IMR-90 (cell line): ENCODE data around the gene RCE1. TPM values are rescaled to one million over a fixed set of nuclear protein-coding genes. Genes with fewer than 3 reads are reported as not detected.

Experiments
- ATAC-seq: fragments of 200-7000 bp; cut with Tn5 transposase; 2 replicates; pipeline ENCODE4 v1.9.1; 2020; ENCODE audit warnings: low read depth, mild to moderate bottlenecking, moderate library complexity
- BruUV-seq: library from RNA; stranded (reverse); fragments of 400-500 nt; replicated peaks from 2 replicates; lab custom pipeline; 2021; lab: Mats Ljungman, UMichigan
- CTCF ChIA-PET: fragments of 300-600 bp; formaldehyde crosslinking; extraction: SDS; loops from one replicate; lab custom pipeline; 2021; ENCODE audit warnings: antibody characterized with exemption; lab: Yijun Ruan, JAX
- POLR2A ChIA-PET: fragments of 300-600 bp; sonication (Branson Sonifier 250); formaldehyde crosslinking; loops from one replicate; lab custom pipeline; 2022; ENCODE audit warnings: antibody characterized with exemption; ENCODE audit not compliant: unreplicated experiment; lab: Charles Lee
- DNase-seq: peaks from one replicate; pipeline ENCODE4 v3.0.0; 2013
- H2AFZ ChIP-seq: replicated peaks from 2 replicates; pipeline ENCODE3; 2013; ENCODE audit warnings: low read length, mild to moderate bottlenecking; ENCODE audit not compliant: poor library complexity
- H2AK5ac ChIP-seq: 2 replicates; pipeline ENCODE4 v1.6.1; 2013; ENCODE audit warnings: low read depth, low read length, inconsistent platforms
- H2AK9ac ChIP-seq: replicated peaks from 2 replicates; pipeline ENCODE3; 2013; ENCODE audit warnings: mild to moderate bottlenecking, low read depth, low read length, moderate library complexity; ENCODE audit not compliant: poor library complexity
- H2BK120ac ChIP-seq: 2 replicates; pipeline ENCODE4 v1.6.1; 2013; ENCODE audit warnings: low read depth, low read length, inconsistent platforms
- H2BK15ac ChIP-seq: 3 replicates; pipeline ENCODE4 v1.6.1; 2013; ENCODE audit warnings: low read depth, low read length, inconsistent platforms
- H2BK20ac ChIP-seq: 2 replicates; pipeline ENCODE4 v1.6.1; 2013; ENCODE audit warnings: low read depth, mild to moderate bottlenecking, inconsistent platforms, low read length, moderate library complexity
- H2BK5ac ChIP-seq: 2 replicates; pipeline ENCODE4 v1.6.1; 2013; ENCODE audit warnings: mild to moderate bottlenecking, low read depth, low read length, inconsistent platforms; ENCODE audit not compliant: poor library complexity, severe bottlenecking
- H3K14ac ChIP-seq: replicated peaks from 2 replicates; pipeline ENCODE4 v1.6.1; 2013; ENCODE audit warnings: low read depth, low read length, inconsistent platforms
- H3K18ac ChIP-seq: 2 replicates; pipeline ENCODE4 v1.6.1; 2013; ENCODE audit warnings: low read depth, low read length, control low read depth
- H3K23ac ChIP-seq: 2 replicates; pipeline ENCODE4 v1.6.1; 2013; ENCODE audit warnings: low read depth, low read length, inconsistent platforms
- H3K27ac ChIP-seq: 2 replicates; pipeline ENCODE4 v1.5.1; 2013; ENCODE audit warnings: mild to moderate bottlenecking, control low read depth, low read length; ENCODE audit not compliant: insufficient read depth
- H3K27me3 ChIP-seq: 2 replicates; pipeline ENCODE4 v1.6.1; 2013; ENCODE audit warnings: low read length; ENCODE audit not compliant: control insufficient read depth, insufficient read depth
- H3K36me3 ChIP-seq: 2 replicates; pipeline ENCODE4 v1.6.1; 2013; ENCODE audit warnings: low read length, mixed read lengths; ENCODE audit not compliant: control insufficient read depth, insufficient read depth
- H3K4ac ChIP-seq: 2 replicates; pipeline ENCODE4 v1.6.1; 2013; ENCODE audit warnings: low read depth, low read length, inconsistent platforms
- H3K4me1 ChIP-seq: 2 replicates; pipeline ENCODE4 v1.6.1; 2013; ENCODE audit warnings: low read length, mixed read lengths; ENCODE audit not compliant: control insufficient read depth, insufficient read depth
- H3K4me2 ChIP-seq: 2 replicates; pipeline ENCODE4 v1.6.1; 2013; ENCODE audit warnings: low read depth, mild to moderate bottlenecking, control low read depth, low read length, moderate library complexity
- H3K4me3 ChIP-seq: 2 replicates; pipeline ENCODE4 v1.5.1; 2013; ENCODE audit warnings: low read depth, mild to moderate bottlenecking, control low read depth, low read length, moderate library complexity; ENCODE audit not compliant: insufficient read depth
- H3K56ac ChIP-seq: 2 replicates; pipeline ENCODE4 v1.6.1; 2013; ENCODE audit warnings: low read length, inconsistent platforms; ENCODE audit not compliant: insufficient read depth; ENCODE audit errors: extremely low read depth
- H3K79me1 ChIP-seq, 2 experiments: 2 replicates each; pipeline ENCODE4 v1.6.1; 2013; ENCODE audit warnings: low read length in 2 of 2, inconsistent platforms in 1 of 2, low read depth in 1 of 2
- H3K9ac ChIP-seq: 2 replicates; pipeline ENCODE4 v1.6.1; 2013; ENCODE audit warnings: low read depth, low read length, control low read depth
- H3K9me1 ChIP-seq: 2 replicates; pipeline ENCODE4 v1.6.1; 2013; ENCODE audit warnings: low read length, inconsistent platforms; ENCODE audit not compliant: insufficient read depth
- H3K9me3 ChIP-seq: 2 replicates; pipeline ENCODE4 v1.6.1; 2013; ENCODE audit warnings: low read length; ENCODE audit not compliant: control insufficient read depth, insufficient read depth
- H4K20me1 ChIP-seq: 2 replicates; pipeline ENCODE4 v1.6.1; 2013; ENCODE audit warnings: low read length, inconsistent platforms; ENCODE audit not compliant: insufficient read depth
- H4K5ac ChIP-seq: 2 replicates; pipeline ENCODE4 v1.6.1; 2013; ENCODE audit warnings: mild to moderate bottlenecking, low read depth, low read length, control low read depth
- H4K8ac ChIP-seq, 2 experiments: 2 replicates each; pipeline ENCODE4 v1.6.1; 2013; ENCODE audit warnings: low read depth in 2 of 2, low read length in 2 of 2, control low read depth in 1 of 2, inconsistent platforms in 1 of 2
- H4K91ac ChIP-seq: 2 replicates; pipeline ENCODE4 v1.6.1; 2013; ENCODE audit warnings: low read depth, low read length, inconsistent platforms; ENCODE audit not compliant: insufficient read depth
- CHD1 ChIP-seq: IDR thresholded peaks from 2 replicates; pipeline ENCODE4 v1.6.1; 2012; ENCODE audit warnings: low read depth, low read length, improper control_type of control experiment
- MAFK ChIP-seq: IDR thresholded peaks from 2 replicates; pipeline ENCODE4 v1.6.1; 2012; ENCODE audit warnings: low read depth, low read length, improper control_type of control experiment
- MXI1 ChIP-seq: IDR thresholded peaks from 2 replicates; pipeline ENCODE4 v1.6.1; 2012; ENCODE audit warnings: low read depth, mild to moderate bottlenecking, low read length, moderate library complexity, borderline replicate concordance
- POLR2A ChIP-seq: IDR thresholded peaks from 2 replicates; pipeline ENCODE4 v1.6.1; 2012; ENCODE audit warnings: mild to moderate bottlenecking, low read depth, low read length
- RAD21 ChIP-seq: IDR thresholded peaks from 2 replicates; pipeline ENCODE4 v1.6.1; 2012; ENCODE audit warnings: low read length, improper control_type of control experiment
- RFX5 ChIP-seq: IDR thresholded peaks from 2 replicates; pipeline ENCODE4 v1.8.0; 2012; ENCODE audit warnings: low read depth, mild to moderate bottlenecking, low read length, moderate library complexity
- SMC3 ChIP-seq: fragments of 150-350 bp; IDR thresholded peaks from 2 replicates; pipeline ENCODE4 v1.6.1; 2016; ENCODE audit warnings: low read depth, mild to moderate bottlenecking, antibody characterized with exemption, low read length, moderate library complexity
- WGBS, 2 experiments: methylation state at CpG; one replicate each; pipeline versions ENCODE4 v1.1.5 to v1.1.7; 2013; ENCODE audit warnings: missing lambda C conversion rate in 2 of 2; ENCODE audit not compliant: insufficient read length in 1 of 2; ENCODE audit errors: extremely low coverage in 2 of 2; 5-methylcytosine and 5-hydroxymethylcytosine counted together
- dilution Hi-C: fragments of 300-500 bp; cut with HindIII; formaldehyde crosslinking; loops from one replicate; pipeline ENCODE4 v1.14.3; 2018; ENCODE audit warnings: low sequenced_read_pairs; ENCODE audit not compliant: unreplicated experiment
- in situ Hi-C: fragments of 300-500 bp; cut with MboI; formaldehyde crosslinking; loops from 3 replicates; pipeline ENCODE4 v1.14.3; 2019; ENCODE audit warnings: low sequenced_read_pairs, inconsistent platforms, mixed read lengths
- intact Hi-C: fragments of 100-400 bp; cut with micrococcal nuclease; formaldehyde crosslinking; loops from 2 replicates; pipeline ENCODE4 v1.10.0; 2022
- polyA plus RNA-seq, 3 experiments: library from polyadenylated mRNA; depleted of rRNA; stranded (reverse); fragments of >200 nt; gene quantifications; 2 replicates each; pipeline ENCODE4 v1.2.3, GENCODE V29; 2012; ENCODE audit warnings: low replicate concordance in 1 of 3
- total RNA-seq: library from RNA; depleted of rRNA; stranded (reverse); fragments of >200 nt; gene quantifications from 2 replicates; pipeline ENCODE4 v1.2.3, GENCODE V29; 2012
- TF ChIP-seq, protein P1 (sequence below): fragments of 150-350 bp; IDR thresholded peaks from 2 replicates; pipeline ENCODE4 v1.6.1; 2016; ENCODE audit warnings: low read depth, mild to moderate bottlenecking, low read length, moderate library complexity, borderline replicate concordance
- TF ChIP-seq, protein P2 (sequence below): fragments of 150-350 bp; IDR thresholded peaks from 2 replicates; pipeline ENCODE4 v1.6.1; 2017; ENCODE audit warnings: mild to moderate bottlenecking, antibody characterized with exemption, low read length, low read depth

Gene RCE1
- total and polyA plus RNA-seq, 2 of the 4 experiments (the other 2 are of a cell fraction), result 6.6 to 19.4 TPM

DNA sequence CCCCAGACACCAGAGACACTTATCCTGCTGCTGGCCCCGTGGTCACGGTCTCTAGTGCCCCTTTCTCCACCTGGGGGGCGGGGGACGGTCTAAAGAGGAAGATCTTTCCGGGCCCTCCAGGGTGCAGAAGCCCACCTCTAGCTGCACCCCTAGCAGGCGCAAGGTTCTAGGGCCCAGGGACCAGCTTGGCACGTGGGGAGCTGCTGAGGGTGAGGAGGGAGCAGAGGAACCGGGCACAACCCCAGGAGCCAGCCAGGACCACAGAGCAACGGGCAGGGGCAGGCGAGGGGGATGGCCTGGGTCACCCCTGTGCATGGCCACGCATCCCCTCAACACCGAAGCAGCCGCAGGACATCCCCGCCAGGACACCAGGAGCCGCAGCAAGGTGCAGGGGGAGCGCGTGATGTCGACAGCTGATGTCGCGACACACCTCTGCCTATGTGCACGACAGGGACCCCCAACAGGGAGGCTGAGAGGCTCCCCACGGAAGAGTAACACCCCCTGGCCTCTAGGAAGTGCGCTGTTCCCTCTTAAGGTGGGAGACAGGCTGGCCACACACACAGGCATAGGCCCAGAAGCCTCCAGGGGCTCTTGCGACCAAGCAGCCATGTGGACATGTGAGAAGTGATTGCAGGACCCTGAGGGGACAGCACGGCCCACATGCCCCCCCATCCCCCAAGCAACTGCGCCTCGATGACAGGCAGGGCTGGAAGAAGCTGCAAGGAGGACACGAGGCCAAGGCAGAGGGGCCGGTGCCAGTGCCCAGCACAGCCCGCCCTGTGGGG is 18.7 kb downstream of the RCE1 start:
- no peak overlapping the region for H2BK20ac ChIP-seq
- ATAC-seq, result no peak
- H3K79me1 ChIP-seq, result peaks cover 0 to 16% of the 10 kb centered on the region in 2 experiments; a peak in 2 of 4 replicates
- no peak overlapping the region for H3K27ac ChIP-seq
- H2AK9ac ChIP-seq, result no peak overlapping the region
- no peak overlapping the region for H3K23ac ChIP-seq
- POLR2A ChIA-PET, result no interaction called here
- BruUV-seq, result no TSS peak
- no peak overlapping the region for H3K14ac ChIP-seq
- H3K18ac ChIP-seq, result no peak overlapping the region
- H2AFZ ChIP-seq, result no peak overlapping the region
- H3K9ac ChIP-seq, result no peak overlapping the region
- intact Hi-C loops (no loop called here), dilution Hi-C loops (no loop called here), in situ Hi-C loops (no loop called here)
- TF ChIP-seq CHD1 (no peak), POLR2A (no peak), SMC3 (no peak), MXI1 (no peak), RAD21 (no peak), MAFK (no peak), RFX5 (no peak)
- TF ChIP-seq, protein P1, sequence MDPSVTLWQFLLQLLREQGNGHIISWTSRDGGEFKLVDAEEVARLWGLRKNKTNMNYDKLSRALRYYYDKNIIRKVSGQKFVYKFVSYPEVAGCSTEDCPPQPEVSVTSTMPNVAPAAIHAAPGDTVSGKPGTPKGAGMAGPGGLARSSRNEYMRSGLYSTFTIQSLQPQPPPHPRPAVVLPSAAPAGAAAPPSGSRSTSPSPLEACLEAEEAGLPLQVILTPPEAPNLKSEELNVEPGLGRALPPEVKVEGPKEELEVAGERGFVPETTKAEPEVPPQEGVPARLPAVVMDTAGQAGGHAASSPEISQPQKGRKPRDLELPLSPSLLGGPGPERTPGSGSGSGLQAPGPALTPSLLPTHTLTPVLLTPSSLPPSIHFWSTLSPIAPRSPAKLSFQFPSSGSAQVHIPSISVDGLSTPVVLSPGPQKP, result no peak
- TF ChIP-seq, protein P2, sequence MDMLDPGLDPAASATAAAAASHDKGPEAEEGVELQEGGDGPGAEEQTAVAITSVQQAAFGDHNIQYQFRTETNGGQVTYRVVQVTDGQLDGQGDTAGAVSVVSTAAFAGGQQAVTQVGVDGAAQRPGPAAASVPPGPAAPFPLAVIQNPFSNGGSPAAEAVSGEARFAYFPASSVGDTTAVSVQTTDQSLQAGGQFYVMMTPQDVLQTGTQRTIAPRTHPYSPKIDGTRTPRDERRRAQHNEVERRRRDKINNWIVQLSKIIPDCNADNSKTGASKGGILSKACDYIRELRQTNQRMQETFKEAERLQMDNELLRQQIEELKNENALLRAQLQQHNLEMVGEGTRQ, result no peak
- H3K27me3 ChIP-seq, result no peaks in the 10 kb centered on the region
- WGBS, 2 experiments, result 90% methylated on average over 15 of the region's 30 CpGs; no CpG with 5 or more reads in 1 of the 2 experiments
- peaks cover 2% of the 10 kb centered on the region; the same call in 1 of the 2 replicates for H3K4me1 ChIP-seq
- H2BK5ac ChIP-seq, result no peak overlapping the region
- no peaks in the 10 kb centered on the region for H3K9me1 ChIP-seq
- H3K4me3 ChIP-seq, result no peak overlapping the region
- no peak overlapping the region for H4K5ac ChIP-seq
- H3K56ac ChIP-seq, result no peak overlapping the region
- no peak overlapping the region for H2AK5ac ChIP-seq
- no peak overlapping the region for H3K4ac ChIP-seq
- H3K4me2 ChIP-seq, result no peak overlapping the region
- no peak overlapping the region for H2BK120ac ChIP-seq
- no peak overlapping the region for H4K8ac ChIP-seq
- peaks cover 44% of the 10 kb centered on the region; the same call in 1 of the 2 replicates for H3K36me3 ChIP-seq
- H3K9me3 ChIP-seq, result no peaks in the 10 kb centered on the region
- CTCF ChIA-PET, result interaction anchor here (0.5 kb wide), 1 partner anchor 23 kb away, joined by 3 read pairs; no protein-coding TSS in a partner anchor
- no peak overlapping the region for H2BK15ac ChIP-seq
- DNase-seq, result no peak
- peaks cover 6% of the 10 kb centered on the region; the same call in 1 of the 2 replicates for H4K20me1 ChIP-seq
- H4K91ac ChIP-seq, result no peak overlapping the region
